ENCODE data around the gene ST3GAL4. TPM values are rescaled to one million over a fixed set of nuclear protein-coding genes. Genes with fewer than 3 reads are reported as not detected.

ST3GAL4 gene
- total and polyA plus RNA-seq, 9 of the 15 experiments (the other 6 are each of a cell fraction or from before 2014, with no cell fraction given): 0.27 to 22.9 (median 10.5) TPM

DNA sequence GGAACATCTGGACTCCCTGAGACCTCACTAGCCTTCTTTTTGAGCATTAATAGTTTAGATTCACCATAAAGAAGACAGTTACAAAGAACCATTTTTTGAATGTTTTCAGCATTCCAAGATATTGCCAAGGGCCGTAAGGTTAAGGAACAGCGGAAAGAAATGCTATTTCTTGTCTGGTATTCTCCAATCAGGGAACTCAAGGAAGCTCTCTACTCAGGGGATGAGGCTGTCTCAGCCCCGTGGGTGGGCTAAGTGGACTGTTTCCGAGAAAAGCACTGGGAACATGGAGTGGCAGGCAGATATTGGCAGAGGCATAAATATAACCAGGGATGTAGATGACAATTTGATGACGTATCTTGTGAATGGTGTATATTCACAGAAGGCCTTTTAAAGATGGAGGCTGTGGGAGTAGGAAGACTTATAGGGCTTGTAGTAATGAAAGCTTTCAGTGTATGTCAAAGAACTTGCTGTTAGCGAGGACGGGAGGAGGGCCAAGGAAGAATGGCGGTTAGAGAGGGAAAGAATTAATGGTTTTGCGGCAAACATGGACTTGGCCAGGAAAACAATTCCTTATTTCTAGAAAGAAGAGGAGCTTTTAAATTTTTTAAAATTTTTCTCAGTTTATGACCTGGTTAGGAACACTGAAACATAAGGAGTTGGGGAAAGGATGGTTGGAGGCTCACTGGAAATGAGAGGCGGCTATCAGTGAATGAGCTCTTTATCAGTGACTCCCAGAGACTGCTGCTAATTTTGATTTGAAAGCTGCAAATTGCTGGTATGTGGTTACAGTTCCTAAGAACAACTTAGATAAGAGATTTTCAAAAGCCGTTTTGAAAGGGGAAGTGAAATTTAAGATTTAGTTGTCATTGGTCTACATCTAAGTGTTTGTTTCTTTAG is 64.6 kb downstream of the ST3GAL4 start (continued):
- TF ChIP-seq ZEB2 (IDR thresholded peaks at IDR 0.05) (0 out of 2 replicates have a peak, but pooled peaks have one; percentile 11), NBN (IDR thresholded peaks at IDR 0.05; ENCODE audit: low read depth) (peak; percentile 85), ZNF224 (CRISPR knock-in tag; IDR thresholded peaks at IDR 0.05) (no peak), FOSL1 (tag; conservative IDR thresholded peaks at IDR 0.05) (peak; percentile 72), GABPB1 (CRISPR knock-in tag; IDR thresholded peaks at IDR 0.05) (no peak), FOXK2 (conservative IDR thresholded peaks at IDR 0.05 in 1 of 2, IDR thresholded peaks at IDR 0.05 in 1 of 2; ENCODE audit: low read depth in 2 of 2) (no peak), ZNF124 (CRISPR knock-in tag; IDR thresholded peaks at IDR 0.05) (no peak), NFATC3 (IDR thresholded peaks at IDR 0.05) (peak; percentile 71; the same call in 1 of the 2 replicates), NONO (IDR thresholded peaks at IDR 0.05; ENCODE audit: low read depth in 2 of 2, low read length in 1 of 2) (0 out of 4 replicates have a peak, but pooled peaks of 1 of the 2 experiments have one; percentile 25), TRIM28 (IDR thresholded peaks at IDR 0.05) (0 out of 2 replicates have a peak, but pooled peaks have one; percentile 22), ZNF589 (CRISPR knock-in tag; IDR thresholded peaks at IDR 0.05; ENCODE audit: low read depth) (peak; percentile 93), EZH2 (IDR thresholded peaks at IDR 0.05; ENCODE audit: borderline replicate concordance, low read depth, low read length) (no peak), ZNF263 (CRISPR knock-in tag; IDR thresholded peaks at IDR 0.05; ENCODE audit: borderline replicate concordance) (no peak), CBX5 (IDR thresholded peaks at IDR 0.05; ENCODE audit: borderline replicate concordance, low read depth) (no peak), MYC (IDR thresholded peaks at IDR 0.05; ENCODE audit: low read depth, low read length) (peak; percentile 65), MYC (CRISPR knock-in tag; IDR thresholded peaks at IDR 0.05; ENCODE audit: borderline replicate concordance, low read depth) (no peak), PML (IDR thresholded peaks at IDR 0.05; ENCODE audit: low read length) (peak; percentile 99), MTA1 (IDR thresholded peaks at IDR 0.05; ENCODE audit: borderline replicate concordance) (peak; percentile 85), ESRRA (IDR thresholded peaks at IDR 0.05; ENCODE audit: borderline replicate concordance, low read depth) (peak; percentile 87; the same call in 1 of the 2 replicates), SMAD1 (IDR thresholded peaks at IDR 0.05; ENCODE audit: low read depth, low read length, partially characterized antibody) (peak; percentile 80), TBP (optimal IDR thresholded peaks at IDR 0.05; ENCODE audit: low read depth, low read length) (no peak), HOXB6 (CRISPR knock-in tag; IDR thresholded peaks at IDR 0.05; ENCODE audit: borderline replicate concordance) (no peak)
- TF ChIP-seq, protein P1, sequence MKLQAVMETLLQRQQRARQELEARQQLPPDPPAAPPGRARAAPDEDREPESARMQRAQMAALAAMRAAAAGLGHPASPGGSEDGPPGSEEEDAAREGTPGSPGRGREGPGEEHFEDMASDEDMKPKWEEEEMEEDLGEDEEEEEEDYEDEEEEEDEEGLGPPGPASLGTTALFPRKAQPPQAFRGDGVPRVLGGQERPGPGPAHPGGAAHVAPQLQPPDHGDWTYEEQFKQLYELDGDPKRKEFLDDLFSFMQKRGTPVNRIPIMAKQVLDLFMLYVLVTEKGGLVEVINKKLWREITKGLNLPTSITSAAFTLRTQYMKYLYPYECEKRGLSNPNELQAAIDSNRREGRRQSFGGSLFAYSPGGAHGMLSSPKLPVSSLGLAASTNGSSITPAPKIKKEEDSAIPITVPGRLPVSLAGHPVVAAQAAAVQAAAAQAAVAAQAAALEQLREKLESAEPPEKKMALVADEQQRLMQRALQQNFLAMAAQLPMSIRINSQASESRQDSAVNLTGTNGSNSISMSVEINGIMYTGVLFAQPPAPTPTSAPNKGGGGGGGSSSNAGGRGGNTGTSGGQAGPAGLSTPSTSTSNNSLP (IDR thresholded peaks at IDR 0.05; ENCODE audit: borderline replicate concordance, low read depth, low read length): peak; percentile 72; the same call in 1 of the 2 replicates
- TF ChIP-seq, protein P2, sequence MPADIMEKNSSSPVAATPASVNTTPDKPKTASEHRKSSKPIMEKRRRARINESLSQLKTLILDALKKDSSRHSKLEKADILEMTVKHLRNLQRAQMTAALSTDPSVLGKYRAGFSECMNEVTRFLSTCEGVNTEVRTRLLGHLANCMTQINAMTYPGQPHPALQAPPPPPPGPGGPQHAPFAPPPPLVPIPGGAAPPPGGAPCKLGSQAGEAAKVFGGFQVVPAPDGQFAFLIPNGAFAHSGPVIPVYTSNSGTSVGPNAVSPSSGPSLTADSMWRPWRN (IDR thresholded peaks at IDR 0.05; ENCODE audit: low read depth): peak; percentile 95
- TF ChIP-seq, protein P3, sequence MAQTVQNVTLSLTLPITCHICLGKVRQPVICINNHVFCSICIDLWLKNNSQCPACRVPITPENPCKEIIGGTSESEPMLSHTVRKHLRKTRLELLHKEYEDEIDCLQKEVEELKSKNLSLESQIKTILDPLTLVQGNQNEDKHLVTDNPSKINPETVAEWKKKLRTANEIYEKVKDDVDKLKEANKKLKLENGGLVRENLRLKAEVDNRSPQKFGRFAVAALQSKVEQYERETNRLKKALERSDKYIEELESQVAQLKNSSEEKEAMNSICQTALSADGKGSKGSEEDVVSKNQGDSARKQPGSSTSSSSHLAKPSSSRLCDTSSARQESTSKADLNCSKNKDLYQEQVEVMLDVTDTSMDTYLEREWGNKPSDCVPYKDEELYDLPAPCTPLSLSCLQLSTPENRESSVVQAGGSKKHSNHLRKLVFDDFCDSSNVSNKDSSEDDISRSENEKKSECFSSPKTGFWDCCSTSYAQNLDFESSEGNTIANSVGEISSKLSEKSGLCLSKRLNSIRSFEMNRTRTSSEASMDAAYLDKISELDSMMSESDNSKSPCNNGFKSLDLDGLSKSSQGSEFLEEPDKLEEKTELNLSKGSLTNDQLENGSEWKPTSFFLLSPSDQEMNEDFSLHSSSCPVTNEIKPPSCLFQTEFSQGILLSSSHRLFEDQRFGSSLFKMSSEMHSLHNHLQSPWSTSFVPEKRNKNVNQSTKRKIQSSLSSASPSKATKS (CRISPR knock-in tag; IDR thresholded peaks at IDR 0.05): no peak

All from K562 (cell line).